ENCODE data around the gene NDUFS6. TPM values are rescaled to one million over a fixed set of nuclear protein-coding genes. Genes with fewer than 3 reads are reported as not detected.

Gene NDUFS6
- total and polyA plus RNA-seq, 5 donors from 2014 or later, result 21.6 to 98.7 (median 74.6) TPM

GRCh38 chr5:1768283-1769000, 32.8 kb upstream of the NDUFS6 start:
- Mint-ChIP-seq H3K4me3 (no peak overlapping the region), H3K4me1 (peaks cover 0 to 7% (median 1%) of the 10 kb centered on the region in 4 donors), H3K36me3 (no peaks in the 10 kb centered on the region), H3K9me3 (no peaks in the 10 kb centered on the region), H3K27me3 (peaks cover 15% of the 10 kb centered on the region), H3K27ac (no peak overlapping the region)
- no peak overlapping the region for H3K4me3 ChIP-seq (ENCODE audit: low read depth, low read length)
- H3K4me1 ChIP-seq (ENCODE audit: control insufficient read depth, insufficient read depth, low read length, poor library complexity, severe bottlenecking), result no peaks in the 10 kb centered on the region
- H3K27me3 ChIP-seq (ENCODE audit: control insufficient read depth, insufficient read depth, low read length), result no peaks in the 10 kb centered on the region
- DNase-seq (no peak), ATAC-seq (ENCODE audit: low read depth in 2 of 2) (no peak)
- H3K9me3 ChIP-seq (ENCODE audit: control insufficient read depth in 2 of 2, low read length in 2 of 2), result no peaks in the 10 kb centered on the region
- H3K36me3 ChIP-seq (ENCODE audit: control insufficient read depth, insufficient read depth, low read length), result no peaks in the 10 kb centered on the region
- H3K27ac ChIP-seq (ENCODE audit: insufficient read depth, low read length, poor library complexity, severe bottlenecking), result no peak overlapping the region

- H3K9me3 Mint-ChIP-seq, result no peaks in the 10 kb centered on the region
- H3K4me3 Mint-ChIP-seq, result no peak overlapping the region
- H3K27ac ChIP-seq (ENCODE audit: insufficient read depth, low read length, poor library complexity, severe bottlenecking), result no peak overlapping the region
- H3K27me3 Mint-ChIP-seq, result peaks cover 13% of the 10 kb centered on the region
- H3K27ac Mint-ChIP-seq, result no peak overlapping the region
- peaks cover 0 to 7% (median 1%) of the 10 kb centered on the region in 4 donors for H3K4me1 Mint-ChIP-seq
- no peak for ATAC-seq (ENCODE audit: low read depth in 2 of 2)
- no peaks in the 10 kb centered on the region for H3K36me3 ChIP-seq (ENCODE audit: control insufficient read depth, insufficient read depth, low read length)
- no peaks in the 10 kb centered on the region for H3K36me3 Mint-ChIP-seq
- no peaks in the 10 kb centered on the region for H3K4me1 ChIP-seq (ENCODE audit: control insufficient read depth, insufficient read depth, low read length, poor library complexity, severe bottlenecking)
- no peaks in the 10 kb centered on the region for H3K9me3 ChIP-seq (ENCODE audit: control insufficient read depth in 2 of 2, low read length in 2 of 2)
- H3K4me3 ChIP-seq (ENCODE audit: low read depth, low read length), result no peak overlapping the region
- H3K27me3 ChIP-seq (ENCODE audit: control insufficient read depth, insufficient read depth, low read length), result no peaks in the 10 kb centered on the region
- DNase-seq, result no peak
Measured at GRCh38 chr5:1769017-1769640, 32.1 kb upstream of the NDUFS6 start.

GRCh38 chr5:1769752-1770442, 31.3 kb upstream of the NDUFS6 start:
- no peaks in the 10 kb centered on the region for H3K36me3 ChIP-seq (ENCODE audit: control insufficient read depth, insufficient read depth, low read length)
- no peak overlapping the region for H3K4me3 Mint-ChIP-seq
- H3K4me3 ChIP-seq (ENCODE audit: low read depth, low read length), result no peak overlapping the region
- H3K4me1 ChIP-seq (ENCODE audit: control insufficient read depth, insufficient read depth, low read length, poor library complexity, severe bottlenecking), result no peaks in the 10 kb centered on the region
- DNase-seq (no peak), ATAC-seq (ENCODE audit: low read depth in 2 of 2) (no peak)
- H3K36me3 Mint-ChIP-seq, result no peaks in the 10 kb centered on the region
- H3K27ac Mint-ChIP-seq, result no peak overlapping the region
- peaks cover 0 to 7% (median 0%) of the 10 kb centered on the region in 4 donors for H3K4me1 Mint-ChIP-seq
- H3K27ac ChIP-seq (ENCODE audit: insufficient read depth, low read length, poor library complexity, severe bottlenecking), result no peak overlapping the region
- no peaks in the 10 kb centered on the region for H3K27me3 ChIP-seq (ENCODE audit: control insufficient read depth, insufficient read depth, low read length)
- no peaks in the 10 kb centered on the region for H3K9me3 ChIP-seq (ENCODE audit: control insufficient read depth in 2 of 2, low read length in 2 of 2)
- H3K27me3 Mint-ChIP-seq, result peaks cover 10% of the 10 kb centered on the region
- H3K9me3 Mint-ChIP-seq, result no peaks in the 10 kb centered on the region

GRCh38 chr5:1770443-1770802, 30.8 kb upstream of the NDUFS6 start:
- ATAC-seq (ENCODE audit: low read depth in 2 of 2) (no peak), DNase-seq (no peak)
- Mint-ChIP-seq H3K4me3 (no peak overlapping the region), H3K36me3 (no peaks in the 10 kb centered on the region), H3K4me1 (peaks cover 0 to 7% (median 0%) of the 10 kb centered on the region in 4 donors), H3K27ac (no peak overlapping the region), H3K9me3 (no peaks in the 10 kb centered on the region), H3K27me3 (peaks cover 10% of the 10 kb centered on the region)
- H3K9me3 ChIP-seq (ENCODE audit: control insufficient read depth in 2 of 2, low read length in 2 of 2), result no peaks in the 10 kb centered on the region
- H3K4me3 ChIP-seq (ENCODE audit: low read depth, low read length), result no peak overlapping the region
- H3K36me3 ChIP-seq (ENCODE audit: control insufficient read depth, insufficient read depth, low read length), result no peaks in the 10 kb centered on the region
- no peaks in the 10 kb centered on the region for H3K4me1 ChIP-seq (ENCODE audit: control insufficient read depth, insufficient read depth, low read length, poor library complexity, severe bottlenecking)
- no peaks in the 10 kb centered on the region for H3K27me3 ChIP-seq (ENCODE audit: control insufficient read depth, insufficient read depth, low read length)
- no peak overlapping the region for H3K27ac ChIP-seq (ENCODE audit: insufficient read depth, low read length, poor library complexity, severe bottlenecking)

- no peak for DNase-seq
- Histone ChIP-seq H3K4me3 (ENCODE audit: low read depth, low read length) (no peak overlapping the region), H3K27ac (ENCODE audit: insufficient read depth, low read length, poor library complexity, severe bottlenecking) (no peak overlapping the region), H3K27me3 (ENCODE audit: control insufficient read depth, insufficient read depth, low read length) (no peaks in the 10 kb centered on the region), H3K4me1 (ENCODE audit: control insufficient read depth, insufficient read depth, low read length, poor library complexity, severe bottlenecking) (no peaks in the 10 kb centered on the region), H3K9me3 (ENCODE audit: control insufficient read depth in 2 of 2, low read length in 2 of 2) (no peaks in the 10 kb centered on the region), H3K36me3 (ENCODE audit: control insufficient read depth, insufficient read depth, low read length) (no peaks in the 10 kb centered on the region)
- Mint-ChIP-seq H3K9me3 (no peaks in the 10 kb centered on the region), H3K27ac (no peak overlapping the region), H3K36me3 (no peaks in the 10 kb centered on the region), H3K4me1 (peaks cover 0 to 7% (median 0%) of the 10 kb centered on the region in 4 donors), H3K4me3 (no peak overlapping the region), H3K27me3 (peaks cover 10% of the 10 kb centered on the region)
- no peak for ATAC-seq (ENCODE audit: low read depth in 2 of 2)
Measured at GRCh38 chr5:1771149-1772065, 29.8 kb upstream of the NDUFS6 start.

- Mint-ChIP-seq H3K36me3 (no peaks in the 10 kb centered on the region), H3K27me3 (peaks cover 10% of the 10 kb centered on the region), H3K9me3 (no peaks in the 10 kb centered on the region), H3K27ac (no peak overlapping the region), H3K4me1 (peaks cover 0 to 7% (median 0%) of the 10 kb centered on the region in 4 donors), H3K4me3 (no peak overlapping the region)
- Histone ChIP-seq H3K9me3 (ENCODE audit: control insufficient read depth in 2 of 2, low read length in 2 of 2) (no peaks in the 10 kb centered on the region), H3K4me1 (ENCODE audit: control insufficient read depth, insufficient read depth, low read length, poor library complexity, severe bottlenecking) (no peaks in the 10 kb centered on the region), H3K27ac (ENCODE audit: insufficient read depth, low read length, poor library complexity, severe bottlenecking) (no peak overlapping the region), H3K36me3 (ENCODE audit: control insufficient read depth, insufficient read depth, low read length) (no peaks in the 10 kb centered on the region), H3K27me3 (ENCODE audit: control insufficient read depth, insufficient read depth, low read length) (no peaks in the 10 kb centered on the region), H3K4me3 (ENCODE audit: low read depth, low read length) (no peak overlapping the region)
- ATAC-seq (ENCODE audit: low read depth in 2 of 2), result peak in 1 of 2 donors; percentile 34
- peak in 1 of 3 donors; percentile 17 for DNase-seq
Measured at GRCh38 chr5:1772634-1773033, 28.6 kb upstream of the NDUFS6 start.

GRCh38 chr5:1776831-1777230, 24.4 kb upstream of the NDUFS6 start:
- no peaks in the 10 kb centered on the region for H3K36me3 ChIP-seq (ENCODE audit: control insufficient read depth, insufficient read depth, low read length)
- ATAC-seq (ENCODE audit: low read depth in 2 of 2) (no peak), DNase-seq (no peak)
- no peaks in the 10 kb centered on the region for H3K36me3 Mint-ChIP-seq
- H3K27me3 ChIP-seq (ENCODE audit: control insufficient read depth, insufficient read depth, low read length), result no peaks in the 10 kb centered on the region
- no peak overlapping the region for H3K27ac ChIP-seq (ENCODE audit: insufficient read depth, low read length, poor library complexity, severe bottlenecking)
- H3K4me1 Mint-ChIP-seq, result peaks cover 0 to 7% (median 0%) of the 10 kb centered on the region in 4 donors
- peaks cover 18% of the 10 kb centered on the region for H3K27me3 Mint-ChIP-seq
- no peaks in the 10 kb centered on the region for H3K9me3 ChIP-seq (ENCODE audit: control insufficient read depth in 2 of 2, low read length in 2 of 2)
- H3K4me3 Mint-ChIP-seq, result no peak overlapping the region
- no peaks in the 10 kb centered on the region for H3K4me1 ChIP-seq (ENCODE audit: control insufficient read depth, insufficient read depth, low read length, poor library complexity, severe bottlenecking)
- H3K9me3 Mint-ChIP-seq, result peaks cover 0 to 1% (median 0%) of the 10 kb centered on the region in 7 donors
- H3K4me3 ChIP-seq (ENCODE audit: low read depth, low read length), result no peak overlapping the region
- no peak overlapping the region for H3K27ac Mint-ChIP-seq
